Measurements from ENCODE around the gene LDLRAP1. TPM values are rescaled to one million over a fixed set of nuclear protein-coding genes. Genes with fewer than 3 reads are reported as not detected.
"Not testable (repeated sequence)": the region's sequence is repeated elsewhere in the genome, so short reads cannot be mapped to it uniquely, and the experiment has no call there.

Gene LDLRAP1
- total and polyA plus RNA-seq, 2 donors (not counting 3 experiments of a cell fraction or from before 2014, with no cell fraction given): 23.1 to 24.7 TPM

DNA sequence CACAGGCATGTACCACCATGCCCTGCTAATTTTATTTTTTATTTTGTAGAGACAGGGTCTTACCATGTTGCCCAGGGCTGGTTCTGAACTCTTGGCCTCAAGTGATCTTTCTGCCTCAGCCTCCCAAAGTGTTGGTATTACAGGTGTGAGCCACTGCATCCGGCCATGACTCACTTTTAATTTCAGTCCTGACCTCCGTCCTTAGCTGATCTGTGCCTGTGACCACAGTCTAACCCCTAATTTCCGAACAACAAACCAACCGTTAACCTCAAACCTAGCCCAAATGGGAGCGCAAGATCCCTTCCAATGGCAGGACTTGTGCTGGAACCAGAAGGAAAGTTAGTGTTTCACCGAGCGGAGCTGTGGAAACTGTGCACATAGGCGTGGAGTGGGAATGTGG is 43.9 kb downstream of the LDLRAP1 start:
- H3K9me1 ChIP-seq (replicated peaks; ENCODE audit: control insufficient read depth, extremely low read depth, insufficient read depth, low read length): no peaks in the 10 kb centered on the region
- DNase-seq (ENCODE audit: low read depth, low spot score) (no peak), FAIRE-seq (no peak)
- no TSS peak for BruUV-seq (replicated peaks)
- TF ChIP-seq MYC (IDR thresholded peaks at IDR 0.05; ENCODE audit: low read depth, low read length) (no peak), FOS (IDR thresholded peaks at IDR 0.05; ENCODE audit: borderline replicate concordance, insufficient read depth, low read length) (no peak), POLR2AphosphoS5 (IDR thresholded peaks at IDR 0.05; ENCODE audit: insufficient read depth, low read depth, low read length) (no peak), JUN (IDR thresholded peaks at IDR 0.05; ENCODE audit: borderline replicate concordance, insufficient read depth, insufficient read length, low read depth) (no peak), POLR2A (IDR thresholded peaks at IDR 0.05; ENCODE audit: low read depth, low read length) (no peak), GATA2 (IDR thresholded peaks at IDR 0.05; ENCODE audit: insufficient read depth, insufficient read length, low read depth, low read length) (no peak), EZH2 (IDR thresholded peaks at IDR 0.05; ENCODE audit: borderline replicate concordance, low read depth, low read length, severe bottlenecking) (no peak)
- TF ChIP-seq, protein P1, sequence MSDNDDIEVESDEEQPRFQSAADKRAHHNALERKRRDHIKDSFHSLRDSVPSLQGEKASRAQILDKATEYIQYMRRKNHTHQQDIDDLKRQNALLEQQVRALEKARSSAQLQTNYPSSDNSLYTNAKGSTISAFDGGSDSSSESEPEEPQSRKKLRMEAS (IDR thresholded peaks at IDR 0.05; ENCODE audit: insufficient read depth, insufficient read length): no peak
- TF ChIP-seq, protein P2, sequence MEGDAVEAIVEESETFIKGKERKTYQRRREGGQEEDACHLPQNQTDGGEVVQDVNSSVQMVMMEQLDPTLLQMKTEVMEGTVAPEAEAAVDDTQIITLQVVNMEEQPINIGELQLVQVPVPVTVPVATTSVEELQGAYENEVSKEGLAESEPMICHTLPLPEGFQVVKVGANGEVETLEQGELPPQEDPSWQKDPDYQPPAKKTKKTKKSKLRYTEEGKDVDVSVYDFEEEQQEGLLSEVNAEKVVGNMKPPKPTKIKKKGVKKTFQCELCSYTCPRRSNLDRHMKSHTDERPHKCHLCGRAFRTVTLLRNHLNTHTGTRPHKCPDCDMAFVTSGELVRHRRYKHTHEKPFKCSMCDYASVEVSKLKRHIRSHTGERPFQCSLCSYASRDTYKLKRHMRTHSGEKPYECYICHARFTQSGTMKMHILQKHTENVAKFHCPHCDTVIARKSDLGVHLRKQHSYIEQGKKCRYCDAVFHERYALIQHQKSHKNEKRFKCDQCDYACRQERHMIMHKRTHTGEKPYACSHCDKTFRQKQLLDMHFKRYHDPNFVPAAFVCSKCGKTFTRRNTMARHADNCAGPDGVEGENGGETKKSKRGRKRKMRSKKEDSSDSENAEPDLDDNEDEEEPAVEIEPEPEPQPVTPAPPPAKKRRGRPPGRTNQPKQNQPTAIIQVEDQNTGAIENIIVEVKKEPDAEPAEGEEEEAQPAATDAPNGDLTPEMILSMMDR (IDR thresholded peaks at IDR 0.05; ENCODE audit: extremely low read depth in 1 of 2, insufficient read depth in 1 of 2, low read depth in 1 of 2, low read length in 2 of 2): no peak
- H3K79me2 ChIP-seq (ENCODE audit: control insufficient read depth, insufficient read depth, low read length): no peaks in the 10 kb centered on the region
- no peak overlapping the region for H3K9ac ChIP-seq (replicated peaks; ENCODE audit: extremely low read depth, insufficient read depth, low read length)
- ChIA-PET CTCF (no interaction called here), POLR2A (no interaction called here)
- dilution Hi-C loops (cut with MboI; ENCODE audit: extremely low pct_ligation_motif_present, low sequenced_read_pairs): no loop called here
- no peak overlapping the region for H2AFZ ChIP-seq (ENCODE audit: low read depth, low read length)
- H3K27ac ChIP-seq (ENCODE audit: insufficient read depth, low read depth, low read length): no peak overlapping the region
- H3K9me3 ChIP-seq (replicated peaks; ENCODE audit: control insufficient read depth, insufficient read depth, low read length): no peaks in the 10 kb centered on the region
- intact Hi-C loops (cut with micrococcal nuclease): no loop called here
- no peaks in the 10 kb centered on the region for H3K4me1 ChIP-seq (ENCODE audit: control insufficient read depth, extremely low read depth, insufficient read depth, low read length)
- H4K20me1 ChIP-seq (replicated peaks; ENCODE audit: control insufficient read depth, extremely low read depth, insufficient read depth, low read length): no peaks in the 10 kb centered on the region
- H3K4me2 ChIP-seq (ENCODE audit: insufficient read depth, low read length): no peak overlapping the region
- H3K27me3 ChIP-seq (ENCODE audit: control insufficient read depth in 2 of 2, insufficient read depth in 2 of 2, low read length in 2 of 2): no peaks in the 10 kb centered on the region
- H3K4me3 ChIP-seq (replicated peaks in 1 of 3; ENCODE audit: insufficient read depth in 1 of 3, low read depth in 1 of 3, low read length in 3 of 3): no peak overlapping the region
- H3K36me3 ChIP-seq (ENCODE audit: control insufficient read depth in 2 of 2, extremely low read depth in 1 of 2, insufficient read depth in 2 of 2, low read length in 2 of 2): no peaks in the 10 kb centered on the region

DNA sequence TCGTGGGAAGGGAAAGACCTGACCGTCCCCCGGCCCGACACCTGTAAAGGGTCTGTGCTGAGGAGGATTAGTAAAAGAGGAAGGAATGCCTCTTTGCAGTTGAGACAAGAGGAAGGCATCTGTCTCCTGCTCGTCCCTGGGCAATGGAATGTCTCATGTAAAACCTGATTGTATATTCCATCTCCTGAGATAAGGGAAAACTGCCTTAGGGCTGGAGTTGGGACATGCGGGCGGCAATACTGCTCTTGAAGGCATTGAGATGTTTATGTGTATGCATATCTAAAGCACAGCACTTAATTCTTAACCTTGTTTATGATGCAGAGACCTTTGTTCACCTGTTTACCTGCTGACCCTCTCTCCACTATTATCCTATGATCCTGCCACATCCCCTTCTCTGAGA is 44.8 kb downstream of the LDLRAP1 start:
- H3K27me3 ChIP-seq (ENCODE audit: control insufficient read depth in 2 of 2, insufficient read depth in 2 of 2, low read length in 2 of 2); H3K9me3 ChIP-seq (replicated peaks; ENCODE audit: control insufficient read depth, insufficient read depth, low read length); H2AFZ ChIP-seq (ENCODE audit: low read depth, low read length); H3K36me3 ChIP-seq (ENCODE audit: control insufficient read depth in 2 of 2, extremely low read depth in 1 of 2, insufficient read depth in 2 of 2, low read length in 2 of 2); H3K9ac ChIP-seq (replicated peaks; ENCODE audit: extremely low read depth, insufficient read depth, low read length); H3K4me2 ChIP-seq (ENCODE audit: insufficient read depth, low read length); DNase-seq (ENCODE audit: low read depth, low spot score); H3K9me1 ChIP-seq (replicated peaks; ENCODE audit: control insufficient read depth, extremely low read depth, insufficient read depth, low read length); BruUV-seq (replicated peaks); H3K4me3 ChIP-seq (replicated peaks in 1 of 3; ENCODE audit: insufficient read depth in 1 of 3, low read depth in 1 of 3, low read length in 3 of 3); FAIRE-seq; H3K79me2 ChIP-seq (ENCODE audit: control insufficient read depth, insufficient read depth, low read length); H3K4me1 ChIP-seq (ENCODE audit: control insufficient read depth, extremely low read depth, insufficient read depth, low read length); CTCF ChIA-PET; dilution Hi-C loops (cut with MboI; ENCODE audit: extremely low pct_ligation_motif_present, low sequenced_read_pairs); H4K20me1 ChIP-seq (replicated peaks; ENCODE audit: control insufficient read depth, extremely low read depth, insufficient read depth, low read length); POLR2A ChIA-PET; H3K27ac ChIP-seq (ENCODE audit: insufficient read depth, low read depth, low read length); intact Hi-C loops (cut with micrococcal nuclease): not testable (repeated sequence)

DNA sequence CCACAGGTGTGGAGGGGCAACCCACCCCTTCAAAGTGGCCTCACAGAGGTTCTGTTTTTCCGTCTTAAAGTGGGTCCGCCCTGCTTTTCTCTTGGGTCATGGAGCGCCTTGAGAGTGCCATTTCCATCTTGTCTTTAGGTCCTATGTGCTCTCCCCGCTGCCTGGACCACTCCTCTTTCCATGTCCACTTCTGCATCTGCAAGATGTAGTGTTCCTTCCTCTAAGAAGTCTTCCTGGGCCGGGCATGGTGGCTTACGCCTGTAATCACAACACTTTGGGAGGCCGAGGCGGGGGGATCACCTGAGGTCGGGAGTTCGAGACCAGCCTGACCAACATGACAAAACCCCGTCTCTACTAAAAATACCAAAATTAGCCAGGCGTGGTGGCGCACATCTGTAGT is 45.4 kb downstream of the LDLRAP1 start:
- dilution Hi-C loops (cut with MboI; ENCODE audit: extremely low pct_ligation_motif_present, low sequenced_read_pairs); FAIRE-seq: not testable (repeated sequence)

More for the DNA sequence above, 45.4 kb downstream of the LDLRAP1 start:
- H3K27me3 ChIP-seq (ENCODE audit: control insufficient read depth in 2 of 2, insufficient read depth in 2 of 2, low read length in 2 of 2); H3K27ac ChIP-seq (ENCODE audit: insufficient read depth, low read depth, low read length); H3K4me1 ChIP-seq (ENCODE audit: control insufficient read depth, extremely low read depth, insufficient read depth, low read length); BruUV-seq (replicated peaks); DNase-seq (ENCODE audit: low read depth, low spot score); H3K9ac ChIP-seq (replicated peaks; ENCODE audit: extremely low read depth, insufficient read depth, low read length); intact Hi-C loops (cut with micrococcal nuclease); H3K79me2 ChIP-seq (ENCODE audit: control insufficient read depth, insufficient read depth, low read length); H2AFZ ChIP-seq (ENCODE audit: low read depth, low read length); H3K4me3 ChIP-seq (replicated peaks in 1 of 3; ENCODE audit: insufficient read depth in 1 of 3, low read depth in 1 of 3, low read length in 3 of 3); POLR2A ChIA-PET; H3K36me3 ChIP-seq (ENCODE audit: control insufficient read depth in 2 of 2, extremely low read depth in 1 of 2, insufficient read depth in 2 of 2, low read length in 2 of 2); H3K4me2 ChIP-seq (ENCODE audit: insufficient read depth, low read length); H4K20me1 ChIP-seq (replicated peaks; ENCODE audit: control insufficient read depth, extremely low read depth, insufficient read depth, low read length); H3K9me3 ChIP-seq (replicated peaks; ENCODE audit: control insufficient read depth, insufficient read depth, low read length); H3K9me1 ChIP-seq (replicated peaks; ENCODE audit: control insufficient read depth, extremely low read depth, insufficient read depth, low read length): not testable (repeated sequence)
- CTCF ChIA-PET: interaction anchor here (1.8 kb wide), 1 partner anchor 10 kb away, joined by 8 read pairs; no protein-coding TSS in a partner anchor

All from endothelial cell of umbilical vein (primary cell).